GM19193 (cell line): ENCODE data around the gene ABCB4.

ENCODE experiments used
- POLR2A ChIP-seq: IDR thresholded peaks from 4 replicates; pipeline ENCODE4 v1.6.1; 2011; ENCODE audit not compliant: insufficient read depth, insufficient read length; ENCODE audit errors: extremely low read depth

Gene ABCB4

DNA sequence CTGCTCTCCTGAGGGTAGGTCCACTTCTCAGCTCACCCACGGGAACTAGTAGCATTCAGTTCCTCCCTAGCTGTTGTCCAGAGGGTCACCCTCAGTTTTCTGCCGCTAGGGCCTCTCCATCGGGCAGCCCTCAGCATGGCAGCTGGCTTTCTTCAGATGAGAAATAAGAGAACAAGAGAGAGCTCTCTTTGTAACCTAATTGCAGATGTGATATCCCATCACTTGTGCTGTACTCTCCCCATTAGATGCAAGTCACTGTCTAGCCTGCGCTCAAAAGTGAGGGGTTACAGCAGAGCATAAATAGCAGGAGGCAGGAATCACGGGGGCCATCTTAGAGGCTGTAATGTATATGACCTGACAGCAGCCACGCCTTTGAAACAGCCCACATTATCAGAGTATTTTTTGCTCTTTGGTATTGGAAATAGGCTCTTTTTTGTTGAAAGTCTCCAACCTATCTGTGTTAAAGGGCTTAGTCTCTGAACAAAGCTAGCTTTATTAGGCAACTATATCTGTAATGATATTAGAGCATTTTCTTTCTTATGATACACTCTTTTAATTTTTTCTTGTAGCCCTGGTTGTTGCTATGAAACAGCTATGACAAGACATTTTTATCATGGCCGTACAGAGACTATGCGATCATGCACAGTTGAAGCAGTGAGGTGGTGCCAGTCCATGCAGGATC, 84.3 kb downstream of the ABCB4 start:
- no peak for TF ChIP-seq POLR2A

DNA sequence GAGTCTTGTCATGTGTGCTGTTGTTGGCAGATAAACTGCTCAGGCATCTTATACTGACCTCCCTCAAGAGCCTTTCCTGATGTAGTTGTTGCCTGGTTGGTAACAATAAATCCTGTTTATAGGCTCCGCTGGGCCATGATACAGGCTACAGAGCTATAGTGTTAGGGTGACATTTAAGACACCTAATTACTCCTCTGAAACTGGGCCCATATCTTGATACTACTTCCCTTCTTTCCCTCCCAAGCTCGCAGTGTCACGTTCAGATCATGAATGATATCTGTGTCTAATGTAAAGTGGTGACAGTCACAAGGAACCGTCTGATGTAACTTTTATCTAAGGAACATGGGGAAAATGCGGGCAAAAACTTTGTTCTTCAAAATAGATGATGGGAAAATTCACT, 94.6 kb downstream of the ABCB4 start:
- no peak for TF ChIP-seq POLR2A

DNA sequence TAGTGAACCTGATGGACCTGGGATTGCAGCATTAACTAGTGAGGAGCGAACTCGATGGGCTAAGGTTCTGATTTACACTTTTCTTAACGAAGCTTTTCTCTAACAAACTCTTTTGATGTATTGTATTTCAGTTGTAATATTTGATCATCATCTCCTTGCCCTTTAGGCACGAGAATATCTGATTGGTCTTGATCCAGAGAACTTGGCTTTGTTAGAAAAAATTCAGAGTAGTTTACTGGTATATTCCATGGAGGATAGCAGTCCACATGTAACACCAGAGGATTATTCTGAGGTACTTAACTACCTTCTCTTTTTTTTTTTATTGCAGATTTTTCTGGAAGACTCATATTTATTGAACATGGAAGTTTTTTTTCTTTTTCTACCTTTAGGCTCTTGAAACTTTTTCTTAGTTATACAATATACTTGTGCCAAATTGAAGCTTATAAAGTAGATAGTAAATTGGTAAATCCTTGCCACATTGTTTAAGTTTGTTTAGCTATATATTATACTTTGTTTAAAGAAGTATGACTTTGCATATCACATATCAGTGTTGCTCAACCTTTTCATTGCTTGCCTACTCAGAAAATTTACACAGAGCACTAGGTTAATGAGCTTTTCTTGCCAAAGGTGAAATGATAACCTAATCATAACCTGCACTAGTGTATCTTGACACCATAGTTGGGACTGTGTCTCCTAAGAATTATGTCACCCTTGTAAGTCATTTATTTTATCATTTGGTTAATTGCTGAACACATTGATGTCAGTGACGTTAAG, 99.6 kb downstream of the ABCB4 start:
- TF ChIP-seq POLR2A: no peak

DNA sequence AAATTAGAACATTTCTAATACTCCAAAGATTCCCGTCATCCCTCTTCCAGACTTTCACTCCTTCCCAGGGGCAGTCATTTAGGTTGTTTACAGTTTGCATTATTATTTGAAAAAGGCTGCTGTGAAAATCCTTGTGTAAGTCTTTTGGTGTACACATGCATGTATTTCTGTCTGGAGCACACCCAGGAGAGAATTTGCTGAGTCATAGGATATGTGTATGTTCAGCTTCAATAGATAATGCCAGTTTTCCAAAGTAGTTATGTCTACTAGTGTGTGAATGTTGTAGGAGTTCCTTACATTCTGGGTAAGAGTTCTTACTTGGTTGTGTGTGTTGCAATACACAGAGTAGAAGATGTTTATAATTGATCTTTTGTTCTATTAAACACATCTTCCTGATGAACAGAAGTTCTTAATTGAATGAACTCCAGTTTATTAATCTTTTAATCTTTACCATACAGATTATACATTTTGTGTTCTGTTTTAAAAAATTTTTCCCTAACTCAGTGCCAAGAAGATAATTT, 104.8 kb downstream of the ABCB4 start:
- no peak for TF ChIP-seq POLR2A

DNA sequence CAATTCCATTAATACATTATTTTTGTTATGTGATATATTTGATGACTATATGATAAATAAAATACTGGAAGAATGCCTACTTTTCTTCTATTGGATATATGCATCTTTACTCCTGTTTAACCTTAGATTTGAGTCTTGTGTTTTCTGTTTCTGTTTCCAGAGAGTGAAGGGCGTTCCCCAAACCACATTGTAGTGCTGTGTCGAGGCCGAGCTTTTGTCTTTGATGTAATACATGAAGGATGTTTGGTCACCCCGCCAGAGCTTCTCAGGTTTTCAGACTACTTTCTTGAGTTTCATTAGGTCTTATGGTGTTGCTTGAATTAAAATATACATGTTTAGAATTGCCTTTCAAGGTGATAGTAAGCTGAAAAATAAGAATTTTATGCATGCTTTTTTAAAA, 106.3 kb downstream of the ABCB4 start:
- TF ChIP-seq POLR2A: no peak

DNA sequence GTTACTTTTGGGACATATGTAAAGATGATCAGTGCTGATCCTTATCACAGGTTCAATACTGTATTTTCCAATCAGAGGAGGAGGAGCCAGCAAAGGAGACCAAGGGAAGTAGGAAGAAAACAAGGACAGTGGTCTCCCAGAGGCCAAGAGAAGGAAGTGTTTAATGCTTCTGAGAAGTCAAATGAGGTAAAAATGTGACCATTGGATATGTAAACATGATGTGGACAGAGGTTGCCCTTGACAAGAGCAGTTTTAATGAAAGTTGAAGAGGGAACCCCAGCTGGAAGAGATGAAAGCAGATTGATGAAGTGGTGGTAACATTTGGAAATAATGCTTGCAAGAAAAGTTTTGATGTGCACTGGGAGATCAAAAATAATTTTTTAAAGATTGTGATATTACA, 111.2 kb downstream of the ABCB4 start:
- no peak for TF ChIP-seq POLR2A

DNA sequence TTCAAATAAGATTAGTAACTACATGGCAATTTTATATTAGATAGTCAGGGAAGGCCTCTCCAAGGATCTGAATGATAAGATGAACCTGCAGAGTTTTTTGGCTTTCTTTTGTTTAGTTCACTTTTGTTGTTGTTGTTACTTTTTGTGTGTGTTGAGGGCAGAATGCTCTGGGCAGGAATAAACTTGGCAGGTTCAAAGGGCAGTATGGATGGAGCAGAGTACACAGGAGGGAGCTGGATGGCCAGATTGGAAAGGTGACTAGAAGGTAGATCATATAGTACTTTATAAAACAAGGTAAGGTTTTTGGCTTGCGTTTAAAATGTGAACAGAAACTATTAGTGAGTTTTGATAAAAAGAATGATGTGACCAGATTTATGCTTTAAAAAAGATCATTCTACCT, 112.1 kb downstream of the ABCB4 start:
- no peak for TF ChIP-seq POLR2A

DNA sequence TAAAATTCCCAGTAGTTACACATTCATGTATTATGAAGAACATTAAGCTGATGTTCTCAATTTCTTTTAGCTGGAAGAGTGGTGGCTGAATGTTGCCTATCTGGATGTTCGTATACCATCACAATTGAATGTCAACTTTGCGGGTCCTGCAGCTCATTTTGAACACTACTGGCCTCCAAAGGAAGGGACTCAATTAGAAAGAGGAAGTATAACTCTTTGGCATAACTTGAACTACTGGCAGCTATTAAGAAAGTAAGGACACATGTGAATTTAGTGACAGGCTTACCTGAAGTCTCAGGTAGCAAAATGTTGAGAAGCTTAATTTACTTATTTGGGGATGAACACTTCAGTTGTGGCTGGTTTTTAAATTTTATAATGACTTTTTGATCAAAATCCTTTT, 114.2 kb downstream of the ABCB4 start:
- TF ChIP-seq POLR2A: no peak

DNA sequence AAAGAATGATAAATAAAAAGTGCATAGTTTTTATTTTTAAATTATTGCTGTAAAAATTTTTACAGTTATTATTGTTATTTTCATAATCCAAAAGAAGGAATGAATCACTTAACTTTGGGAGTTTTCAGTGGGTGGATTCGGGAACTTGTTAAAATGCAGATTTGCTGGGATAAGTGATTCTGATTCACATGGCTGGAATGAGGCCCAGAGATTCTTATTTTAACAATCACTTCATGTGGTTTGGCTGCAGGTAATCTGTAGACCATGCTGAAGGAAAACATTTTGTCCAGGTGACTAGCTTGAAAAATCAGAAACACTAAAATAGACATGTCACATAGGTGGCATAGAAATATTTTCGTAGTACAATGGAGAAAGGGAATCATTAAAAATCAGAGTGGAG, 116.1 kb downstream of the ABCB4 start:
- TF ChIP-seq POLR2A: no peak

DNA sequence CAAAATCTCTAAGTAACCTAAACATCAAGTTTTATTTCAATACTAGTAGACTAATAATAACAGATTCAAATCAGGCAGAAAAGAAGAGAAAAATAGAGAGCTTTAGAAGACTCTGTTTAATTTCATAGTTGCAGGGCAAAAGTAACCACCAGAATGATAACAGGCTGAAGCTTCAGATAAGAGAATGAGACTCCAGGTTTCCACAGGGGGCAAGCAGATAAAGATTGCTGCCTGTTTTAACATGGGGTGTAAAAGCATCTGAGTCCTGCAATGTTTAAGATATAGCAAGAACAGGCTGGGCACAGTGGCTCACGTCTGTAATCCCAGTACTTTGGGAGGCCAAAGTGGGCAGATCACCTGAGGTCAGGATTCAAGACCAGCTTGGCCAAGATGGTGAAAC, 119.0 kb downstream of the ABCB4 start:
- TF ChIP-seq POLR2A: no peak

DNA sequence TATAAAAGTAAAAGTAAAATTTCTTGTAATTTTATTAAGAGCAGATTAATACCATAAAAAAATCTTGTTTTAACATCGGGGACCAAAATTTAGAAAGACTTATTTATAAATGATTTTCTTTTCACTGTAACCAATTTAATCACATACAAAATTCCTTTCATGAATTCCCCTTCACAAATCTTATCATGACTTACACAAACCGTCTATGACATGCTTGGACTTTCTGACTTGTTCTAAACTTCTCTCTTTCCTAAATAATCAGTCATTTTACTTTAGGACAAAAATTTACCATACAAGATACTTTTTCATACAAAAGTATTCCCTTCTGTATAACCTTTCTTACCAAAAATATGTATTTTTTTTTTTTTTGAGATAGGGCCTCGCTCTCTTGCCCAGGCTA, 120.7 kb downstream of the ABCB4 start:
- TF ChIP-seq POLR2A: no peak
